Ishikawa (cell line): ENCODE measurements around the gene NTRK3.

ENCODE experiments used
- CEBPB ChIP-seq: IDR thresholded peaks from 2 replicates; pipeline ENCODE4 v1.6.1; 2012
- EGR1 ChIP-seq: IDR thresholded peaks from 2 replicates; pipeline ENCODE4 v1.6.1; 2012
- MAX ChIP-seq: IDR thresholded peaks from 2 replicates; pipeline ENCODE4 v1.6.1; 2012

- TF ChIP-seq EGR1 (no peak), MAX (no peak), CEBPB (no peak)
Observed at GRCh38 chr15:87866961-87867360, 389.6 kb downstream of the NTRK3 start.
